Caco-2 (cell line): ENCODE measurements around the gene EVL. TPM values are rescaled to one million over a fixed set of nuclear protein-coding genes. Genes with fewer than 3 reads are reported as not detected.

Experiments
- BruUV-seq: library from RNA; stranded (reverse); fragments of 400-500 nt; replicated peaks from 2 replicates; lab custom pipeline; 2021; lab: Mats Ljungman, UMichigan
- CTCF ChIA-PET: fragments of 300-600 bp; sonication (Branson Sonifier 250); formaldehyde crosslinking; loops from one replicate; lab custom pipeline; 2022; ENCODE audit warnings: antibody characterized with exemption; lab: Charles Lee
- POLR2A ChIA-PET: fragments of 300-600 bp; sonication (Branson Sonifier 250); formaldehyde crosslinking; loops from one replicate; lab custom pipeline; 2022; ENCODE audit warnings: antibody characterized with exemption; lab: Charles Lee
- DNase-seq, 2 experiments: peaks; one replicate each; pipeline versions ENCODE4 v3.0.0 to v3.0.0-alpha.2; 2020 to 2022
- H3K27me3 ChIP-seq: replicated peaks from 2 replicates; pipeline ENCODE4 v1.6.0; 2011; ENCODE audit warnings: low read length; ENCODE audit not compliant: control insufficient read depth, insufficient read depth
- H3K36me3 ChIP-seq: 2 replicates; pipeline ENCODE4 v1.5.1; 2011; ENCODE audit warnings: low read length; ENCODE audit not compliant: control insufficient read depth, insufficient read depth
- H3K4me1 ChIP-seq: fragments of 250-450 bp; sonication (Bioruptor Pico); 2 replicates; pipeline ENCODE4 v1.5.1; 2020; ENCODE audit warnings: mild to moderate bottlenecking
- H3K4me3 ChIP-seq: 2 replicates; pipeline ENCODE4 v1.5.1; 2011; ENCODE audit warnings: low read depth, mild to moderate bottlenecking, control low read depth, low read length
- H3K9me3 ChIP-seq: fragments of 250-450 bp; sonication (Bioruptor Pico); 2 replicates; pipeline ENCODE4 v1.5.1; 2020; ENCODE audit warnings: mild to moderate bottlenecking, moderate library complexity
- H3K27ac Mint-ChIP-seq: one replicate; pipeline ENCODE4 v1.8.0; 2022; ENCODE audit warnings: mixed read lengths; ENCODE audit not compliant: unreplicated experiment
- H3K27me3 Mint-ChIP-seq: one replicate; pipeline ENCODE4 v1.8.0; 2022; ENCODE audit warnings: mixed read lengths; ENCODE audit not compliant: insufficient read depth, unreplicated experiment
- H3K36me3 Mint-ChIP-seq: one replicate; pipeline ENCODE4 v1.8.0; 2022; ENCODE audit warnings: mild to moderate bottlenecking, mixed read lengths; ENCODE audit not compliant: insufficient read depth, unreplicated experiment
- H3K4me1 Mint-ChIP-seq: one replicate; pipeline ENCODE4 v1.8.0; 2022; ENCODE audit warnings: low read depth, mixed read lengths; ENCODE audit not compliant: unreplicated experiment
- H3K4me3 Mint-ChIP-seq: one replicate; pipeline ENCODE4 v1.8.0; 2022; ENCODE audit warnings: mild to moderate bottlenecking, moderate library complexity, mixed read lengths; ENCODE audit not compliant: unreplicated experiment
- H3K9me3 Mint-ChIP-seq: one replicate; pipeline ENCODE4 v1.8.0; 2022; ENCODE audit warnings: mixed read lengths; ENCODE audit not compliant: unreplicated experiment
- CTCF ChIP-seq, 2 experiments: fragments of 200-600 bp in 1 of 2; IDR thresholded peaks; 1 replicate in 1 of 2; 2 replicates in 1 of 2; pipeline versions ENCODE4 v1.5.1 to v1.8.0; 2011 to 2022; ENCODE audit warnings: antibody characterized with exemption in 1 of 2, control low read depth in 1 of 2, inconsistent platforms in 1 of 2, low read depth in 1 of 2, low read length in 1 of 2, mild to moderate bottlenecking in 1 of 2, moderate library complexity in 1 of 2; ENCODE audit not compliant: insufficient read depth in 1 of 2, severe bottlenecking in 1 of 2, unreplicated experiment in 1 of 2
- intact Hi-C: fragments of 100-400 bp; cut with micrococcal nuclease; formaldehyde crosslinking; loops from one replicate; pipeline ENCODE4 v1.10.0; 2022; ENCODE audit not compliant: unreplicated experiment
- total RNA-seq: library from RNA; stranded (reverse); gene quantifications from 2 replicates; pipeline ENCODE4 v1.2.3, GENCODE V29; 2022

Gene EVL
- total RNA-seq, 1 experiment from 2014 or later: 14.2 TPM

DNA sequence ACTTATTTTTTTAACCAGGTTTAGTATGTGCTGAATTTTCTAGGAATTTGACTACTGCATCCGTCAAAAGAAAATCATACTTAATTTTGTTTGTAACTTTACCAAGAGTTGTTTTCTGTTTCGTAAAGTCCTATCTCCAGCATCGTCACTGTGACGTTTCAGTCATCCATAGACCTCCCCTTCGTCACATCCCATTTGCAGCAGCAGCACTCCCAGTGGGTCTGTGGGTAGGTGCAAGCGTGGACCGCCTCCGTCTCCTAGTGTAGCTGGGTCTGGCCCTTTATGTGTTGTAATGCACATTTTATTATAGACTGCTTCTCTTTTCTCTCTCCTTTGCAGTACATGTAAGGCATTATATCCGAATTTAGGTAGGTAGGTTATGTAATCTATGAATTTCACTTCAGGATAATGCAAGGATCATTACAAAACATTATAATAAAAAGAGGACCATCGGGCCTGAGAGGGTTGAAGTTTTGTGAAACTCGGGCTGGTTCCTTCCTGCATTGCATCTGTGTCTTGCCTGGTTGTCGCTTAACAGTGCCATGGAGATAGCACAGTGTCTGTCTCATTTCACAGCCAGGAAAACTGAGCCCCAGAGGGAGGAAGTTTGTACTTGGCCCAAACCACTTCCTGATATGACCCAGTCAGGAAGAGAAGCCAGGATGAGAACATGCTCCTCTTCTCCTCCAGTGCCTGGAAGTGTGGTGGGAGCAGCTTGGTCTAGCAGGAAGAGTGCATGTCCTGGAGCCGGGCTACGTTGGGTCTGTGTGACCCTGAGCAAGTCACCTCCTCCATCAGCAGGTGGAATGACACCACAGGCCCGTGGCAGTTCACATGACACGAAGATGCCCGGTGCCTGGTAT is 41.3 kb downstream of the EVL start:
- CTCF ChIA-PET: interaction anchor here (0.6 kb wide), 1 partner anchor 108 kb away, joined by 3 read pairs; no protein-coding TSS in a partner anchor
- no peaks in the 10 kb centered on the region for H3K9me3 ChIP-seq
- POLR2A ChIA-PET: no interaction called here
- no peaks in the 10 kb centered on the region for H3K27me3 Mint-ChIP-seq
- no peaks in the 10 kb centered on the region for H3K27me3 ChIP-seq
- H3K36me3 Mint-ChIP-seq: no peaks in the 10 kb centered on the region
- intact Hi-C loops: no loop called here
- H3K36me3 ChIP-seq: no peaks in the 10 kb centered on the region
- H3K4me1 Mint-ChIP-seq: no peaks in the 10 kb centered on the region
- H3K4me3 ChIP-seq: no peak overlapping the region
- no peaks in the 10 kb centered on the region for H3K9me3 Mint-ChIP-seq
- no peak overlapping the region for H3K27ac Mint-ChIP-seq
- H3K4me1 ChIP-seq: no peaks in the 10 kb centered on the region
- no peak for DNase-seq
- TF ChIP-seq CTCF (IDR thresholded peaks at IDR 0.05; ENCODE audit: insufficient read depth in 1 of 2, low read depth in 1 of 2, low read length in 1 of 2, severe bottlenecking in 1 of 2, unreplicated experiment in 1 of 2): no peak
- BruUV-seq: no TSS peak
- H3K4me3 Mint-ChIP-seq: no peak overlapping the region

DNA sequence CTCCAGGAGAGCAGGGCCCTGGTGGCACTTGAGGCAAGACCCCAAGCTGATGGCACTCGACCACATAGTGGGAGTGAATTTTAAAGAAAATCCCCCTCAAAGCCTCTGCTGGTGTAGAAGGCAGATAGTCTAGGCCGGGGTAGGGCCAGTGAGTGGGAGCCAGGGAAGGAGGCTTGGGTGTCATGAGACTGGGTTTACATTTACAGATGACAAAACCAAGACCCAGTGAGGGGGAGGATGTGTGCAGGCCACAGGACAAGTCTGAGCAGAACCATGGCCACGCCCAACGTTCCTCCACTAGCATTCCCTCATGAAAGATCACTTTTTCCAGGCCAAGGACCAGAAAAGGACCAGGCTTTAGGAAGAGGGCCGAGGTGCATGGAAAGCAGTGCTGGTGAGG is 42.0 kb downstream of the EVL start:
- H3K4me3 Mint-ChIP-seq: no peak overlapping the region
- no peak overlapping the region for H3K4me3 ChIP-seq
- H3K36me3 Mint-ChIP-seq: no peaks in the 10 kb centered on the region
- ChIA-PET CTCF (interaction anchor here (0.6 to 1.0 kb wide), 2 partner anchors 67 to 86 kb away, joined by 3 read pairs; no protein-coding TSS in a partner anchor), POLR2A (no interaction called here)
- intact Hi-C loops: no loop called here
- H3K4me1 Mint-ChIP-seq: peaks cover 1% of the 10 kb centered on the region
- no peaks in the 10 kb centered on the region for H3K36me3 ChIP-seq
- BruUV-seq: no TSS peak
- no peak for DNase-seq
- H3K27me3 ChIP-seq: no peaks in the 10 kb centered on the region
- TF ChIP-seq CTCF (IDR thresholded peaks at IDR 0.05; ENCODE audit: insufficient read depth in 1 of 2, low read depth in 1 of 2, low read length in 1 of 2, severe bottlenecking in 1 of 2, unreplicated experiment in 1 of 2): no peak
- H3K9me3 ChIP-seq: no peaks in the 10 kb centered on the region
- H3K4me1 ChIP-seq: no peaks in the 10 kb centered on the region
- no peak overlapping the region for H3K27ac Mint-ChIP-seq
- H3K27me3 Mint-ChIP-seq: no peaks in the 10 kb centered on the region
- no peaks in the 10 kb centered on the region for H3K9me3 Mint-ChIP-seq

DNA sequence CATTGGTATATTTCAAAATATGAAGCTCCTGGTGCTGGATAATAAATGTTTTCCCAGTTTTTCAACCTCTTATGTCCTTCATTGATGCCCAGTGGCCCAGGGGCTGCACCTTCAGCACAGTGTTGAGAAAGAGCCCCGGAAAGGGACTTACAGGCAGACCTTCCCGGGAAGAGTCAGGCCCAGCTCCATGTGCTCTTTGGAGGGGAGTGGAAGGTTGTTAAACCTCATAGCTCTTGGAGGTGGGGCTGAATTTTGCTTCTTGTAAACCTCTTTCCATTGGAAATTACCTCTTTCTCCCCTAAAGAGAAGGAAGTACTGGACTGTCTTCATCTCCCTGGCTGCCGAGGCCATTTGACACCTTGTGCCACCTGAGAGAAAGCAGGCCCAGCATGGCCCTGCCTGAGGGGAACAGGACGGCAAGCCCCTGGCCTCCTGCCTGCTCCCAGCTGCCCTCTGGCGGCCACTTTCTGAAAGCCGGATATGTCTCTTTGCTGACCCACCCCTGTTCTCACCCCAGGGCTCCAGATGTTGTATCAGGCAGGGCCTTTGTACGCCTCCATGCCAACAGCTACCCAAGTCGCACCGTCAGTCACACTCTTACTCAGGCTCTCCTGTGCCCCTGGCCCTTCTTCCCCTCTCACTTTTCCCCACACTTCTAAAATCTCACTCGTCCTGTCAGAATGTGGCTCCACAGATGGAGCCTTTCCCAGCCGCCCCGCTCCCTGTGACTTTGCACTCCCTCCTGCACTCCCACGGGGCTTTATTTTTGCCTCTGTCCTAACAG is 43.0 kb downstream of the EVL start:
- BruUV-seq: no TSS peak
- H3K27me3 ChIP-seq: no peaks in the 10 kb centered on the region
- ChIA-PET POLR2A (no interaction called here), CTCF (interaction anchor here (0.7 to 1.4 kb wide), 9 partner anchors 9 to 138 kb away, joined by 3 to 4 read pairs (median 3); partner anchors contain the start of gene DEGS2)
- peaks cover 11% of the 10 kb centered on the region for H3K4me1 Mint-ChIP-seq
- H3K36me3 ChIP-seq: no peaks in the 10 kb centered on the region
- DNase-seq: peak; percentile 77 to 86
- H3K4me1 ChIP-seq: no peaks in the 10 kb centered on the region
- H3K9me3 ChIP-seq: no peaks in the 10 kb centered on the region
- TF ChIP-seq CTCF (IDR thresholded peaks at IDR 0.05; ENCODE audit: insufficient read depth in 1 of 2, low read depth in 1 of 2, low read length in 1 of 2, severe bottlenecking in 1 of 2, unreplicated experiment in 1 of 2): peak; percentile 82 to 89
- H3K4me3 ChIP-seq: no peak overlapping the region
- H3K9me3 Mint-ChIP-seq: no peaks in the 10 kb centered on the region
- no peaks in the 10 kb centered on the region for H3K27me3 Mint-ChIP-seq
- H3K4me3 Mint-ChIP-seq: no peak overlapping the region
- intact Hi-C loops: loop anchor here (1.0 kb wide), 3 partner anchors 32 to 126 kb away; no protein-coding TSS in a partner anchor
- no peak overlapping the region for H3K27ac Mint-ChIP-seq
- H3K36me3 Mint-ChIP-seq: no peaks in the 10 kb centered on the region
